Fibroblast of villous mesenchyme (primary cell): ENCODE data around the gene RFNG. TPM values are rescaled to one million over a fixed set of nuclear protein-coding genes. Genes with fewer than 3 reads are reported as not detected.
A peak's percentile ranks its signal among the peaks of the same experiment; 100 is the strongest.

Experiments
- DNase-seq: peaks from one replicate; pipeline ENCODE4 v3.0.0-alpha.2; 2010; ENCODE audit warnings: low read depth
- H3K4me3 ChIP-seq: 2 replicates; pipeline ENCODE4 v1.5.1; 2011; ENCODE audit warnings: low read depth, mild to moderate bottlenecking, low read length
- CTCF ChIP-seq: IDR thresholded peaks from 2 replicates; pipeline ENCODE4 v1.5.1; 2012; ENCODE audit warnings: low read depth, mild to moderate bottlenecking, low read length; ENCODE audit not compliant: insufficient read depth
- total RNA-seq: library from RNA; depleted of rRNA; stranded (reverse); fragments of >200 nt; gene quantifications from 2 replicates; pipeline ENCODE4 v1.2.3, GENCODE V29; 2012

The RFNG gene
- total RNA-seq, 1 donor, result 47.5 TPM

- DNase-seq, result no peak
- H3K4me3 ChIP-seq, result no peak overlapping the region
- TF ChIP-seq CTCF, result no peak
Observed at GRCh38 chr17:82008258-82008940, 43.2 kb downstream of the RFNG start.

- H3K4me3 ChIP-seq, result no peak overlapping the region
- TF ChIP-seq CTCF, result no peak
- DNase-seq, result no peak
Observed at GRCh38 chr17:82007495-82008257, 43.9 kb downstream of the RFNG start.

- TF ChIP-seq CTCF, result no peak
- DNase-seq, result no peak
- H3K4me3 ChIP-seq, result no peak overlapping the region
Observed at GRCh38 chr17:82007228-82007494, 44.5 kb downstream of the RFNG start.

DNA sequence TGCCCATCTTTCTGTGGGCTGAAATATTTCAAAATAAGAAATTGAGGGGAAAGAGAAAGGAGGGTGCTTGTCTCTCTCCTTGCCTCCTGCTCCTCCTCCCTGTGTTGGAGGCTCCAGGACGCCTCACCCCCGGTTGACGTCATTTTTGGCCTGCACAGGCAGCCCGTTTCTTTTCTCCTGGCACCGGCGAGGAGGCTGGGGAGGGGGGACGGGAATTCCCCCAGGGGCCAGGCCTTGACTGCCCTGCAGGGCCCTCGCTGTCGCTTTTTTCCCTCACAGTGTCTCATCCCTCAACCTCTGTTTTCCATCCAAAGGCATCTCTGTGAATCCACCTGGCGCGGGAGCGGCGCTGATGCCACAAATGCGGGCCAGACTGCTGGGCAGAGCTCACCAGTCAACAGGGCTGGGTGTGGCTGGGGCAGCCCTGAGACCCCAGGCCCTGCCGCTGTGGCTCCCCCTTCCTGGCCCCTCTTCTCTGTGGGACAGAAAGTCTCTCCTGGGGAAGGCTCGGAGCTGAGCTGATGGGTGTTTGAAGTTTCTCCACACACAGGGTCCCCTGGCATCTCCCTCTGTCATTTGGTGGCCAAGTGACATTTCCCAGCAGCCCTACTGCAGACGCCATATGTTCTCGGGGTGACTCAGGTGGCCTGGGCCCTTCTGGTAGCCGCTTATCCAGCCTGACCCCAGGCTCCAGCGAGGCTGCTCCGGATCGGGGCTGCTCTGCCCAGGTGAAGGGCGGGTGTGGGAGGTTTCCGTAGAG is 45.0 kb downstream of the RFNG start:
- H3K4me3 ChIP-seq, result no peak overlapping the region
- TF ChIP-seq CTCF, result no peak
- peak; percentile 41 for DNase-seq

- DNase-seq, result no peak
- TF ChIP-seq CTCF, result no peak
- no peak overlapping the region for H3K4me3 ChIP-seq
Observed at GRCh38 chr17:82005701-82006348, 45.8 kb downstream of the RFNG start.

- H3K4me3 ChIP-seq, result no peak overlapping the region
- TF ChIP-seq CTCF, result no peak
- no peak for DNase-seq
Observed at GRCh38 chr17:82004517-82005455, 46.8 kb downstream of the RFNG start.
